ENCODE data around the gene PDCD4.
"Not testable (repeated sequence)": the region's sequence is repeated elsewhere in the genome, so short reads cannot be mapped to it uniquely, and the experiment has no call there.

Gene PDCD4

GRCh38 chr10:110860576-110861241 lies 11.0 kb upstream of the PDCD4 start:
- no peak for DNase-seq (ENCODE audit: low read depth in 2 of 2, low spot score in 1 of 2)

DNA sequence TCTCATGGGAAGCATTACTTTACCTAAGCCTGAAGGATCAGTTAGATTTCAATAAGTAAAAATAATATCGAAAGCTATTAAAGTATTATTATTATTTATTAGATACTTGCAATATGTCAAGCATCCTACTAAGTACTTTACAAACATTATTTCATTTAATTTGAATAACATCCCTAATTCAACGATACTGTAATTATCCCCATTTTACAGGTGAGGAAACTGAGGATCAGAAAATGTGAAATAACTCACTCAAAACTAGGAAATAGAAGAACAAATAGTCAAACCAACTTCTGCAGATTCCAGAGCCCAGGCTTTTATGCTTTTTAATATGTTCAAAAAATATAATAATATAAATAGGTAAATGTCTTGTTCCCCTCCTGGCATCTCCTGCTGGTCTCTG lies 10.3 kb upstream of the PDCD4 start:
- no peak for DNase-seq (ENCODE audit: low read depth in 2 of 2, low spot score in 1 of 2)

DNA sequence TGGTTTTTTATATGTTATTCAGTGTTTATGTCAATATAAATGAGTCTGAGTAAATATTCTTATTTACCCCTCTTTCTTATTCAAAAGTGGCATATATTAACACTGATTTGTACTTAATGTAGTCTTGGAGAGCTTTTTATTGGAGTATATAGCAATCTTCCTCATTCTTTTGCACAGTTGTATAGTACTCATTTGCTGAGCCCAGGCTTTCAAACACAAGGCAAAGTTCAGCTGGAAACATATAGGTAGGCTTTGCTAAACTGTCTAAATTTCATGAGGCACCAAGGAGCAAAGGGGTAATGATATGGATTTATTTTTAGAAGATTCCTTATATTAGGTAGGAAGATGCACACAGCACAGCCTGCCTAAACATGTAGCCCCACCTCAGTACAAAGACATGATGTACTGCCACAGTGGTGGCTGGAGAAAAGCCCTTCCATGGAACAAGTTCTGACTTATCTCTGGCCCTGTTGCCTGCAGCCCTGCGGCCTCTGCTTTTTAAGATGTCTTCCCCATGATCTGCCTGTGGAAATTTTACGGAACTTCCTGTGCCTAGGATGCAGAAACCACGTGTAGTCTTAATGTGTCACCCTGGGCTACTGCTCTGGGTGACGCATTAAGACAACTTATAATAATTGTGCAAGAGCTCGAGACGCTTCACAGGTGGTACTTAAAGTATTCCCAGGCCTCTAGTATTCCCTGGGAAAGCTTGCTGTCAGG lies 9.6 kb upstream of the PDCD4 start:
- DNase-seq (ENCODE audit: low read depth in 2 of 2, low spot score in 1 of 2): no peak

- no peak for DNase-seq (ENCODE audit: low read depth in 2 of 2, low spot score in 1 of 2)
These were observed 8.8 kb upstream of the PDCD4 start for GRCh38 chr10:110862961-110863360.

DNA sequence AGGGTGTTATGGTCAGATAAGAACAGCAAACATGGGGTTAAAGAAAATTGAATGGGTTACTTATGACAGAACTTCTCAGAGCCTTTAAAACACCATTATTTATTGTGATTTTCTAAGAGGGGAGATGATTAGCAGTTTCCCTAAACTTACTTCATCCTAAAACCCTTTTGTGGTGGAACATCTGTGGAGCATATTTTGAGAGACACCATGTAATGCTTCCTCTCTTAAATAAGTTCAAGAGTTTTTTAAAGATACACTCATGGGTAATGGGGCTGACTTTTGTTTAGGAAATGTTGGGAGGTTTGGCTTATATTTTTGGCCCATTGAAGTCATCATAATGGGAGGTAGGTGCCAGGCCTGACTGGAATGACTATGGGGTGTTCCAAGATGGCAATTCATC lies 8.4 kb upstream of the PDCD4 start:
- no peak for DNase-seq (ENCODE audit: low read depth in 2 of 2, low spot score in 1 of 2)

DNA sequence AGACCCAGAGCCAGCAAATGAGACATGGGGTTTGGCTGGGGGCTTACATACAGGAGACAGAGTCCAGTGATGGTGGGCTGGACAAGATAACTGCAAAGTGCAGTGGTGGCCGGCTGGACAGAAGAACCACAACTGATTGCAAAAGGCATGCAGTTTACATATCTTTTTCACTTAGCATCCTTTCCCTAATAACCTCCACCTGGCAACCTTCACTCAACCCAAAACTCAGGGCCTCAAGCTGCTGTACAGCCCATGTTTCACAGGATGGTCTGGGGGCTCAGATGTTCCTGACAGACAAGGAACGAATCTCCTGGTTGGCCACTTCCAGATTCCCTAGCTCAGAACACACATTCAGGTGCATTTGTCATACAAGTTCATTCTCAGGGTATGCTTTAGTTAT lies 7.8 kb upstream of the PDCD4 start:
- DNase-seq (ENCODE audit: low read depth in 2 of 2, low spot score in 1 of 2): no peak

- DNase-seq (ENCODE audit: low read depth in 2 of 2, low spot score in 1 of 2): no peak
These were observed 7.0 kb upstream of the PDCD4 start for GRCh38 chr10:110864662-110865140.

DNA sequence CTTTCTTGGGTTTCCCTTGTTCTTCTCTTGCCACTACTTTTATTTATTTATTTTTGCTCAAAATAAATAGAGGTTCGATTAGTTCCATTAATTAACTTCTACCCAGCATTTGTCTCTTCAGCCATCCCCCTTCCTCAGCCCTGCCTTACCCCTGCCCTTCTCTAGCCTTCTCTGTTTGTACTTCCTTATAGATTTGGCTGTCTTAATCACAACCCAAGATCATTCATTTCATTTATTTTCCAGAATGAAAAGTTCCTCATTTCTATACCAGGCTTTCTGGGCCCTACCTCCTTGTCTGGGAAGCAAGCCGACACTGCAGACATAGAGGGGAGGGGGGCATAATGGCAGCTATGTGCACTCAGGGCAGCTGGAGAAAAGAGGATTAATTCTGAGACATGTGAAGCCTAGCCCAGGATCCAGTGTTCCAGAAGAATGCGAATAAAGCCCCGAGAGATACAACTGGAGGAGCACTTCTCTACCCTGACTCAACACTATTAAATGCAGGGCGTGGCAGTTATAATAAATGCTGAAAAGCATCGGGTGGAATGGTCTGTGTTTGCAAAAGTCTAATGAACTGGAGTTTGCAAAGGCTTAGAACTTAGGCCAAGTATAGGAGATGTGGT lies 6.4 kb upstream of the PDCD4 start:
- DNase-seq (ENCODE audit: low read depth in 2 of 2, low spot score in 1 of 2): no peak

GRCh38 chr10:110865809-110866482 lies 5.8 kb upstream of the PDCD4 start:
- DNase-seq (ENCODE audit: low read depth in 2 of 2, low spot score in 1 of 2): no peak

- DNase-seq (ENCODE audit: low read depth in 2 of 2, low spot score in 1 of 2): not testable (repeated sequence)
These were observed 4.5 kb upstream of the PDCD4 start for GRCh38 chr10:110867011-110867806.

DNA sequence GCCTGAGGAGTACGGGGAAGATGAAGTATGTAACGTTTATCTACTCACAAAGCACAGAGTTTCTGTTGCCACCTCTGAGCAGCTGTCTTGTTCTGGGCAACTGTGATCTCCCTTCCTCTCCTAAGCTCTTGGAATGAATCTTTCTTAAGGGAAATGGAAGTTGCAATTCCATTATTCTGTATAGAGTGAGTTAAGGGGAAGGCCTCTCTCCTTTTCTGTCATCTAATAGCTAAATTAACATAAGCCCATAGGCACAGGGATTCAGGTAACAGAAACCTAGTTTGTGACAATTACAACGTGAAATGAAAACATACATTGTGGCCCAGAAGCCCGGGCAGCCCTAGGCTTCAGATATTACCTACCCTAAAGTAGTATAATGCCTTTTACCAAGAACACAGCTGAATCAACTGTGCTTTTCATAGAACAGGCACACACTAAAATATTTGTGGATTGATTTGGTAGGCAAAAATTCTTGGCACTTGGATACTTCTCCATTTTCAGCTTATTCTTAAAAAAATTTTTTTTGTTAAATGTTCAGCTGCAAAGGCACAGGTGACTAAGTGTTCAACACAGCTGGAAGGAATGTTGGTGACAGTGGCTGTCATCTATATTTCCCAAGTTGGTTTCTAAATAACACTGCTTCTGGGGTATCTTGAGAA lies 3.8 kb upstream of the PDCD4 start:
- no peak for DNase-seq (ENCODE audit: low read depth in 2 of 2, low spot score in 1 of 2)

GRCh38 chr10:110868981-110869380 lies 2.7 kb upstream of the PDCD4 start:
- no peak for DNase-seq (ENCODE audit: low read depth in 2 of 2, low spot score in 1 of 2)

- no peak for DNase-seq (ENCODE audit: low read depth in 2 of 2, low spot score in 1 of 2)
These were observed 868 bp upstream of the PDCD4 start for GRCh38 chr10:110870823-110871297.

DNA sequence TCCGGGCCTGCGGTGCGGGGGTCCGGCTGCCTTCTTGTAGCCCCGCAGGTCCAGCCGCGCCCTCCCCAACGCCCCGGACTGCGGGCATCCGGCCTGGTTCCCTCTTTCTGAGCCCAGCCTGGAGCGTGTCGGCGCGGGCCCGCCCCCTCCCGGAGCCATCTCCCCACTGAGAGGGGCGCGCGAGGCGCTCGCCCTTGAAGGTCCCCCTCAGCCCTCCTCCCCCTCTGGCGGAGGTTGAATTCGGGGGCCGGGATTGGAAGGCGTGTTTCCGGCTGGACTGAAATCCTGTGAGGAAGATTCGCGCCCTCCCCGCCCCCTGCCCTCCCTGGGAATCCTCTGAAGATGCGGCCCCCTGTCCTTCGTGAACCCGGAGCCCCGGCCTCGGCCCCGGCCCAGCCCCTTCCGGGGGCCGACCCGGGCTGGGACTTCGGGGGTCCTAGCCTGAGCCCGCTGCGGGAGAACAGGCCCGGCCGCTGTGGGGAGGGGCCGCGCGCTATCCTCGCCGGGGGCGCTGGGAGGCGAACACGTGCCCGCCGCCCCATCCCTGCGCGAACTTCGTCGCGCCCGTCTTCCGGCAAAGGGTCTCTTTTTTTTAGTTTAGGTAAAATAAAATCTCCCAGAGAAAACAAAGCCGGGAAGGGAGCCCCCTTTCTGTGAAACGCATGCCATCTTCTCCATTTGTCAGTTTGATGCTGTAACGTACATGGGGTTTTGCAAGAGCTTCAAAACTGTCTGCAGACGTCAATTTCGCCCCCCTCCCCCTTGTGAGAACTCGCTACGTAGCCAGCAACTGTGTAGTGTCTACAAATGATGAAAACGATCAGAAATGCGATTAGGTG lies 636 bp downstream of the PDCD4 start:
- peak in 1 of 2 donors; percentile 68 for DNase-seq (ENCODE audit: low read depth in 2 of 2, low spot score in 1 of 2)

- no peak for DNase-seq (ENCODE audit: low read depth in 2 of 2, low spot score in 1 of 2)
These were observed 1.5 kb downstream of the PDCD4 start for GRCh38 chr10:110872984-110873923.

GRCh38 chr10:110873951-110874350 lies 2.2 kb downstream of the PDCD4 start:
- no peak for DNase-seq (ENCODE audit: low read depth in 2 of 2, low spot score in 1 of 2)

DNA sequence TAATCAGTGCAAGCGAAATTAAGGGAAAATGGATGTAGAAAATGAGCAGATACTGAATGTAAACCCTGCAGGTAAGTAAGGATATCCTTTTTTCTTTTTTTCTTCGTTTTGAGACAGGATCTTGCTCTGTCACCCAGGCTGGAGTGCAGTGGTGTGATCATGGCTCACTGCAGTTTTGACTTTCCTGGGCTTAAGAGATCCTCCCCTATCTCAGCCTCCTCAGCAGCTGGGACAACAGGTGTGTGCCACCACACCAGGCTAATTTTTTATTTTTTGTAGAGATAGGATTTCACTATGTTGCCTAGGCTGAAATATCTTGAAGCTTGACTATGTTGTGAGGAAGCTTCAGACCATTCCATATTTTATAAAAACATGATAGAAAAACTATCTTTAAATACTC lies 4.3 kb downstream of the PDCD4 start:
- DNase-seq (ENCODE audit: low read depth in 2 of 2, low spot score in 1 of 2): no peak

DNA sequence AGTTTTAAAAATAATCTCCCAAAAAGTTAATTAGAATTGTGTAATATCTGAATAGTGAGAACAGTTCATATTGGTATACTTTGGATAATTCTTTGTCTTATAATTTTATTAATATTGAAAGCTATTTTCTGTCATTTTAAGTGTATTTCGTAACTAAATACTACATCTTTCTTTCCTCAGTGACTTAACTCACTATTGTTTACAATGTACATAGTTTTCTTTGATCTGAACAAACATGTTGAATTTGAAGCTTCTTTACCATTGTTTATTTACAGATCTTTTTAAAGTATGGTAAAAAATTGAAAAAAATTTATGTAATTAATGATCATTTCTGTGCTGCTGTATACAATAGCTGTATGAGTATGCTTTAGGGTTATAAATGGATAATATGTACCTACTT lies 5.1 kb downstream of the PDCD4 start:
- no peak for DNase-seq (ENCODE audit: low read depth in 2 of 2, low spot score in 1 of 2)

All from stimulated activated CD8-positive, alpha-beta memory T cell treated with anti-CD3 and anti-CD28 coated beads, Interleukin-4, amount 100 ng/mL, for 4 hours (primary cell).